Right lobe of liver (tissue), 6 donors: ENCODE measurements around the gene CDRT4. TPM values are rescaled to one million over a fixed set of nuclear protein-coding genes. Genes with fewer than 3 reads are reported as not detected.

Source experiments
- ATAC-seq, 4 donors: fragments of 200-7000 bp; cut with Tn5 transposase; one replicate each; pipeline ENCODE4 v1.9.1; 2020; ENCODE audit warnings: mild to moderate bottlenecking in 4 of 4, moderate library complexity in 4 of 4
- DNase-seq, 3 donors: peaks; one replicate each; pipeline ENCODE4 v3.0.0-alpha.2; 2020
- H3K27ac ChIP-seq, 3 donors: fragments of 200-600 bp; one replicate each; pipeline ENCODE4 v1.8.0; 2022
- H3K27me3 ChIP-seq, 2 donors: fragments of 200-600 bp; one replicate each; pipeline ENCODE4 v1.8.0; 2022
- H3K36me3 ChIP-seq, 4 donors: fragments of 200-600 bp; sonication (generic) in 1 of 4; one replicate each; pipeline versions ENCODE4 v1.5.1 to v1.8.0; 2017 to 2022; ENCODE audit warnings: control low read depth in 1 of 4
- H3K4me1 ChIP-seq, 4 donors: fragments of 200-600 bp; sonication (generic) in 1 of 4; one replicate each; pipeline versions ENCODE4 v1.5.1 to v1.8.0; 2017 to 2022; ENCODE audit warnings: control low read depth in 1 of 4
- H3K4me3 ChIP-seq, 3 donors: fragments of 200-600 bp; one replicate each; pipeline ENCODE4 v1.8.0; 2022
- H3K9me3 ChIP-seq, 4 donors: fragments of 200-600 bp; sonication (generic) in 1 of 4; one replicate each; pipeline versions ENCODE4 v1.5.1 to v1.8.0; 2017 to 2022; ENCODE audit warnings: control low read depth in 1 of 4
- POLR2A ChIP-seq: fragments of 450-650 bp; IDR thresholded peaks from one replicate; pipeline ENCODE4 v1.6.1; 2017; ENCODE audit warnings: antibody characterized with exemption, mild to moderate bottlenecking
- WGBS: methylation state at CpG from one replicate; pipeline ENCODE4 v1.1.6; 2018; ENCODE audit warnings: low coverage, low lambda C conversion rate; ENCODE audit not compliant: insufficient coverage; ENCODE audit errors: missing lambda C conversion rate; 5-methylcytosine and 5-hydroxymethylcytosine counted together
- intact Hi-C, 2 donors: fragments of 100-400 bp; cut with DNase I; formaldehyde crosslinking; loops; one replicate each; pipeline versions ENCODE4 v1.11.2 to v1.14.1; 2022
- total RNA-seq, 6 experiments: library from RNA; depleted of rRNA in 2 of 6; stranded (reverse); fragments of >200 nt in 2 of 6; fragmentation: NEBNext Ultra II Directional in 3 of 6; extraction: Animal tissue kit (Norgen Biotek cat#: 25700) in 3 of 6; gene quantifications; one replicate each; pipeline versions ENCODE4 v1.1.0 to v1.2.4, GENCODE V29; 2016 to 2023
- TF ChIP-seq, protein P1 (sequence below), 4 donors: fragments of 200-600 bp in 3 of 4; fragments of 450-650 bp in 1 of 4; IDR thresholded peaks; one replicate each; pipeline versions ENCODE4 v1.5.1 to v1.8.0; 2016 to 2022; ENCODE audit warnings: antibody characterized with exemption in 4 of 4, mild to moderate bottlenecking in 2 of 4
- donor health status: DM: no; HTN: yes; CAD: no.
- donor health status: DM: no; HTN: no; CAD: no.
- donor health status: DM: no; HTN: no; CAD: no.
- donor health status: DM: no; HTN: yes; CAD: no.
- donor health status: DM: no; HTN: yes; CAD: no.

Gene CDRT4
- total RNA-seq, 6 experiments from 2014 or later = 0.43 to 3.3 (median 1.3) TPM

DNA sequence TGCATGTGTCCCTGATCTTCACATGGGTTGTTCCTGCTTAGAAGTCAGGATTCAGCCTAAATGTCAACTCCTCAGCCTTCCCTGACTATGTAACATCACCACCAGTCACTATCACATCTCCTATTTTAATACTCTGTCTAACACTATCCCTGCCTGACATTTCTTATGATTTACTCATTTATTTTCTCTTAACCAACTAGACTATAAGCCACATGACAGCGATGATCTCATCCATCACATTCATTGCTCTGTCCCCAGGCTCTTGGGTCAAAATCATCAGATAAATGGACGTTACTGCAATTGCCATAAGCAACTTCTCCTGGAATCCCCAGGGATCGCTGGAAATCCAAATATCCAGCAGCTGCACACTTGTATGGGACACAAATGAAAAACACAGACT lies 15.7 kb downstream of the CDRT4 start:
- H3K4me1 ChIP-seq = no peaks in the 10 kb centered on the region
- no peak overlapping the region for H3K27ac ChIP-seq
- no peaks in the 10 kb centered on the region for H3K36me3 ChIP-seq
- intact Hi-C loops = no loop called here
- TF ChIP-seq, protein P1, sequence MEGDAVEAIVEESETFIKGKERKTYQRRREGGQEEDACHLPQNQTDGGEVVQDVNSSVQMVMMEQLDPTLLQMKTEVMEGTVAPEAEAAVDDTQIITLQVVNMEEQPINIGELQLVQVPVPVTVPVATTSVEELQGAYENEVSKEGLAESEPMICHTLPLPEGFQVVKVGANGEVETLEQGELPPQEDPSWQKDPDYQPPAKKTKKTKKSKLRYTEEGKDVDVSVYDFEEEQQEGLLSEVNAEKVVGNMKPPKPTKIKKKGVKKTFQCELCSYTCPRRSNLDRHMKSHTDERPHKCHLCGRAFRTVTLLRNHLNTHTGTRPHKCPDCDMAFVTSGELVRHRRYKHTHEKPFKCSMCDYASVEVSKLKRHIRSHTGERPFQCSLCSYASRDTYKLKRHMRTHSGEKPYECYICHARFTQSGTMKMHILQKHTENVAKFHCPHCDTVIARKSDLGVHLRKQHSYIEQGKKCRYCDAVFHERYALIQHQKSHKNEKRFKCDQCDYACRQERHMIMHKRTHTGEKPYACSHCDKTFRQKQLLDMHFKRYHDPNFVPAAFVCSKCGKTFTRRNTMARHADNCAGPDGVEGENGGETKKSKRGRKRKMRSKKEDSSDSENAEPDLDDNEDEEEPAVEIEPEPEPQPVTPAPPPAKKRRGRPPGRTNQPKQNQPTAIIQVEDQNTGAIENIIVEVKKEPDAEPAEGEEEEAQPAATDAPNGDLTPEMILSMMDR (IDR thresholded peaks at IDR 0.05) = no peak
- no peak for TF ChIP-seq POLR2A
- ATAC-seq (no peak), DNase-seq (no peak)
- H3K9me3 ChIP-seq = no peaks in the 10 kb centered on the region
- H3K27me3 ChIP-seq = no peaks in the 10 kb centered on the region
- WGBS = 76% methylated on average over 3 of the region's 3 CpGs
- H3K4me3 ChIP-seq = no peak overlapping the region

DNA sequence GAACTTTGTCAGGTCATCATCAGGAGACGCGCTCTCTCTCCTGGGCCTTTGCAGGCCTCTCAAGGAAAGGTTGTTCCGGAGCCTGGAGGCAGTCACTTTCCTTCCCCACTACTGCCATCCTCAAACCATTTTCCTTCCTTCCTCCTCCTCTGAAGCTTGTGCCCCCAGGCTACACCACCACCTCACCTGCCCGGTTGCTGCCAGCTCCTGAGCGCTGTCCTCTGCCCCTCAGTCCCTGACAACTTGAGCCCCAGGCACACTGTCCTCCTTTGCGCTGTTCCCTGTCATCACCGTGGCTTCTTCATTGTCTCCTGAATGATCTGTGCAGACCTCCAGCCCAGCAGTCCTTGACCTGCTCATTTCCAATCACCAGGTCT lies 18.9 kb downstream of the CDRT4 start:
- Histone ChIP-seq H3K36me3 (no peaks in the 10 kb centered on the region), H3K27ac (peak overlapping the region in 1 of 3 donors; percentile 34), H3K4me3 (no peak overlapping the region), H3K9me3 (no peaks in the 10 kb centered on the region), H3K27me3 (no peaks in the 10 kb centered on the region), H3K4me1 (no peaks in the 10 kb centered on the region)
- DNase-seq (no peak), ATAC-seq (peak in 2 of 4 donors; percentile 13 to 17)
- TF ChIP-seq, protein P1 (IDR thresholded peaks at IDR 0.05) = no peak
- no peak for TF ChIP-seq POLR2A
- 95% methylated on average over 5 of the region's 7 CpGs for WGBS
- intact Hi-C loops = no loop called here

DNA sequence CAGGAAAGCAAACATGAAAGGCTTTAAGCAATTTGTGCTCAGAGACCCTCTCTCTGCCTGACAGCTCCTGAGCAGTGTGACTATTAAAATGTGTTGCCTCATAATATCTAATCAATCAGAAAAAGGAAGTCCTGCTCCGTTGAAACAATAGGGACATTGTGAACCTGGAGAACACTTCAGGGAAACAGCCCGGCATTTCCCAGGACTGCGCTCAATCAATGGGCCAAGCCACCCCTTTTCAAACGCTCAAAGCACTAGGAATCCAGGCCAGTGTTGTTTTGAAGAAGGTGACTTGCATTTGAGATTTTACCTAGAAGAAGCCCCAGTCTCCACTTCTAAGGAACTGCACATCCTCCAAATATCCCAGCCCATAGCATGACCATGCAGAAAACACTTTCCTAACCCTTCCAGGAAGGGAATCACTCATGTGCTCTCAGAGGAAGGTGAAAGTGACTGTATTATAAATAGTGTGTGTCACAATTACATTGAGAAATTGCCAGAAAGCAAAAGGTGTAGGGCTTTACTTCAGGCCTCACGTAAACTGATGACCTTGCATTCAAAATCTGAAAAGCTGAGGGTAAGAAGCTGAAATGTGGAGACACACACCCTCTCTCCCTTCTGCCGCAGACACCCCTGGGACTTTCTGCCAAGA lies 19.4 kb downstream of the CDRT4 start:
- peak; percentile 38 to 72 (median 54) for ATAC-seq

DNA sequence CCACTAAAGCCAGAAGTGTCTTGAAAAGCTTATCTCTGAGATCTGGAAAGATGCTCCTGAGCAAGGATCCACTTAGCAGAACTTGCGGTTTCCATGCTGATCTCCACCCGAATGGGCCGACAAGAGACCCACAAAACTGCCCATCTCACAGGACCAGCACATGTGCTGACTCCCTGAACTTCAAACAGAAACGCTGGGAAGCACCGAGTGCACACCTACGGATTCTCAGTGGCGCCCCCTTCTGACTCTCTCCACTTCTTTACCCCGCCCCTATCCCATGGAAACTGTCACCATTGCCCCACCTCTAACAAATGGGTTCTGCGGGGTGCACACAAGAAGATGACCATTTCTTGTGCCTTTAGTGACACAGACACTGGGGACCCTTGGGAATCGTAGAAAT lies 21.4 kb downstream of the CDRT4 start:
- DNase-seq (no peak), ATAC-seq (no peak)
- TF ChIP-seq, protein P1 (IDR thresholded peaks at IDR 0.05) = no peak
- TF ChIP-seq POLR2A = no peak
- no peaks in the 10 kb centered on the region for H3K36me3 ChIP-seq
- H3K4me3 ChIP-seq = no peak overlapping the region
- H3K27me3 ChIP-seq = no peaks in the 10 kb centered on the region
- intact Hi-C loops = no loop called here
- no peak overlapping the region for H3K27ac ChIP-seq
- WGBS = 79% methylated on average over 10 of the region's 10 CpGs
- H3K9me3 ChIP-seq = no peaks in the 10 kb centered on the region
- no peaks in the 10 kb centered on the region for H3K4me1 ChIP-seq

More for the DNA sequence above, 19.4 kb downstream of the CDRT4 start:
- Histone ChIP-seq H3K27me3 (no peaks in the 10 kb centered on the region), H3K27ac (peak overlapping the region in 1 of 3 donors; percentile 34), H3K4me3 (no peak overlapping the region), H3K4me1 (no peaks in the 10 kb centered on the region), H3K9me3 (no peaks in the 10 kb centered on the region), H3K36me3 (no peaks in the 10 kb centered on the region)
- WGBS = 60% methylated on average over 5 of the region's 6 CpGs
- intact Hi-C loops = no loop called here
- TF ChIP-seq, protein P1 (IDR thresholded peaks at IDR 0.05) = no peak
- no peak for TF ChIP-seq POLR2A
- DNase-seq = no peak

DNA sequence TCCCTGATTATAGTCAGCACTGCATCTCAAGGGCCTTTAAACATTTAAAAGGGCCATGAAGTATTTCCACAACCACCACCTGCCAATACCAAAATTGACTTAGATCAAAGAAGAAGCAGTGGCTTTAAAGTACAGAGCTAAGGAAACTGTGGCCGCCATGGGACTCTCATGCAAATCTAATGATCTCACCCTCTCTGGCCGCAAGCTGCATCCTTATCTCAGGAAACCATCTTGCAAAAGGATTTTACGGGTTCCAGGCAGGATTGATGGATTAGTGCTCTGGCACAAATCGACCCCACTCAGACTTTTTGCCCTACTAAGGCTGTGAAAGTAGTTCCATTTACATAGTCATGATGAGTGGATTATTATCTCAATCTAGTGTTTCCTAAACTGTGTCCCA lies 22.6 kb downstream of the CDRT4 start:
- Histone ChIP-seq H3K27me3 (no peaks in the 10 kb centered on the region), H3K27ac (no peak overlapping the region), H3K4me1 (no peaks in the 10 kb centered on the region), H3K4me3 (no peak overlapping the region), H3K36me3 (no peaks in the 10 kb centered on the region), H3K9me3 (no peaks in the 10 kb centered on the region)
- no peak for TF ChIP-seq POLR2A
- TF ChIP-seq, protein P1 (IDR thresholded peaks at IDR 0.05) = no peak
- ATAC-seq (no peak), DNase-seq (no peak)
- 47% methylated on average over 4 of the region's 4 CpGs for WGBS
- intact Hi-C loops = no loop called here
